T-helper 1 cell treated with Interleukin-12 subunit alpha and Interleukin-12 subunit beta and Interleukin-4 antibody, amounts not matched to agents 30 μg/mL and 1 μg/mL, for 36 hours (primary cell): Measurements from ENCODE around the gene NFIA.

ENCODE experiments used
- H3K27ac Mint-ChIP-seq: one replicate; pipeline ENCODE4 v1.8.0; 2021; ENCODE audit warnings: mild to moderate bottlenecking, mixed read lengths
- H3K27me3 Mint-ChIP-seq: one replicate; pipeline ENCODE4 v1.8.0; 2021; ENCODE audit warnings: low read depth, mixed read lengths
- H3K36me3 Mint-ChIP-seq: one replicate; pipeline ENCODE4 v1.8.0; 2021; ENCODE audit warnings: low read depth, mixed read lengths
- H3K4me1 Mint-ChIP-seq: one replicate; pipeline ENCODE4 v1.8.0; 2021; ENCODE audit warnings: low read depth, mixed read lengths
- H3K4me3 Mint-ChIP-seq: one replicate; pipeline ENCODE4 v1.8.0; 2021; ENCODE audit warnings: mild to moderate bottlenecking, moderate library complexity, mixed read lengths
- H3K9me3 Mint-ChIP-seq: one replicate; pipeline ENCODE4 v1.8.0; 2021; ENCODE audit warnings: mixed read lengths

Gene NFIA

GRCh38 chr1:61234587-61234919 is 152.2 kb downstream of the NFIA start:
- Mint-ChIP-seq H3K4me1 (no peaks in the 10 kb centered on the region), H3K9me3 (peaks cover 3% of the 10 kb centered on the region), H3K36me3 (no peaks in the 10 kb centered on the region)

DNA sequence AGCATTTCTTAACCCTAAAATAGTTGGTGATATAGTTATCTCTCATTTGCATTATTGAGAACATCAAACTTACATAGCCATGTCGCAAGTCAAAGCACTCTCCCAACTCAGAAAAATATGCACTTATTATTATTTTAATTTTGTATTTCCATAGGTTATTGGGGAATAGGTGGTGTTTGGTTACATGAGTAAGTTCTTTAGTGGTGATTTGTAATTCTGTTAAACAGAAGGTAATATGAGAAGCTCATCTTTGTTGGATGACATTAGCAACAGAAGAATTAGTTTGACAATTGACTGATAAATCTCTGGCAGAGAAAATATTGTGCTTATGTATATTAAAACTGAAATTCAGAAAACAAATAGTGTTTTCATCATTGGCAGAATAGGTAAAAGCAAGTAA is 154.8 kb downstream of the NFIA start:
- Mint-ChIP-seq H3K36me3 (no peaks in the 10 kb centered on the region), H3K4me3 (no peak overlapping the region), H3K27ac (no peak overlapping the region), H3K4me1 (no peaks in the 10 kb centered on the region), H3K27me3 (peaks cover 7% of the 10 kb centered on the region), H3K9me3 (peaks cover 3% of the 10 kb centered on the region)

More at GRCh38 chr1:61234587-61234919, 152.2 kb downstream of the NFIA start:
- no peak overlapping the region for H3K4me3 Mint-ChIP-seq
- no peak overlapping the region for H3K27ac Mint-ChIP-seq
- H3K27me3 Mint-ChIP-seq = peaks cover 11% of the 10 kb centered on the region

GRCh38 chr1:61237659-61238358 is 155.4 kb downstream of the NFIA start:
- Mint-ChIP-seq H3K27ac (no peak overlapping the region), H3K36me3 (no peaks in the 10 kb centered on the region), H3K4me1 (no peaks in the 10 kb centered on the region), H3K9me3 (peaks cover 3% of the 10 kb centered on the region), H3K4me3 (no peak overlapping the region), H3K27me3 (peaks cover 7% of the 10 kb centered on the region)

GRCh38 chr1:61238359-61238665 is 156.0 kb downstream of the NFIA start:
- peaks cover 7% of the 10 kb centered on the region for H3K27me3 Mint-ChIP-seq
- H3K9me3 Mint-ChIP-seq = peaks cover 3% of the 10 kb centered on the region
- H3K36me3 Mint-ChIP-seq = no peaks in the 10 kb centered on the region
- no peak overlapping the region for H3K4me3 Mint-ChIP-seq
- H3K27ac Mint-ChIP-seq = no peak overlapping the region
- H3K4me1 Mint-ChIP-seq = no peaks in the 10 kb centered on the region

DNA sequence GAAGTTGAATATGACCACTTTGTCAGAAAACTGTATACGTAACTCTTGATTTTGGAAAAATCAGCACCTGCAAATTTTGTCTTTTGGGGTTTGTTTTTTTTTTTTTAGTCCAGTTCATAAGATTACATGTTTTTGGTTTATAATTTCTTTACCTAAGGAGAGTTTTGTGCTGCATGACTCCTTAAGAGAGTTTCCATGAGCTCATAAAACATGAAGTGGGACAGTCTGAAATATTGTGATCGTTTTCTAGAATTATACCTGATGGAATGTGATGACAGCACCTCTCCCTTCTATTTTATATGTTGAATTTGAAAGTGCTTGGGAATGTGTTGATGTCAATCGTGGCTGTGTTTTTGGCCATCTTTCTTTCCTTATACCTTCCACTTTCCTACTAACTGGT is 158.5 kb downstream of the NFIA start:
- peaks cover 3% of the 10 kb centered on the region for H3K27me3 Mint-ChIP-seq
- no peaks in the 10 kb centered on the region for H3K36me3 Mint-ChIP-seq
- H3K4me1 Mint-ChIP-seq = no peaks in the 10 kb centered on the region
- H3K4me3 Mint-ChIP-seq = no peak overlapping the region
- H3K27ac Mint-ChIP-seq = no peak overlapping the region
- no peaks in the 10 kb centered on the region for H3K9me3 Mint-ChIP-seq

GRCh38 chr1:61241411-61241838 is 159.1 kb downstream of the NFIA start:
- H3K4me1 Mint-ChIP-seq = no peaks in the 10 kb centered on the region
- no peak overlapping the region for H3K4me3 Mint-ChIP-seq
- no peaks in the 10 kb centered on the region for H3K9me3 Mint-ChIP-seq
- H3K27ac Mint-ChIP-seq = no peak overlapping the region
- no peaks in the 10 kb centered on the region for H3K36me3 Mint-ChIP-seq
- H3K27me3 Mint-ChIP-seq = peaks cover 3% of the 10 kb centered on the region

DNA sequence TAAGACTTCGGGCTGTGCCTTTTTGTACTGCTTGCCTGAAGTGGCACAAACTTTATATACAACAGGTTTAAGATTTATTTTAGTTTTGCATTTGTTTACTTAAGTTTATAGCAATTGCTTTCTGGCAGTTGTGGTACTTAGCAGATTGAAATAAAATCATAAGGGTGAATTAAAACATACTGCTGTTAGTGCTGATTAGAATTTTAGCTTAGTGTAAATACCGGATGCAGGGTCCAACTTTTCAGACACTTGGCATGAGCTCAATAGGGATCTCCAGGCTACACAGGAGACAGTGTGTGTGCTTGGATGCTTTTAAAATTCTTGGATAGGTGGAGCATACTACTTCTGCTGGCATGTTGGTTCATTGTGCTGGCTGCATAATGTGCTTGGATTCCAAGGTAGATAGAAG is 159.6 kb downstream of the NFIA start:
- no peaks in the 10 kb centered on the region for H3K4me1 Mint-ChIP-seq
- H3K27me3 Mint-ChIP-seq = peaks cover 3% of the 10 kb centered on the region
- H3K9me3 Mint-ChIP-seq = no peaks in the 10 kb centered on the region
- no peak overlapping the region for H3K4me3 Mint-ChIP-seq
- H3K36me3 Mint-ChIP-seq = no peaks in the 10 kb centered on the region
- no peak overlapping the region for H3K27ac Mint-ChIP-seq

DNA sequence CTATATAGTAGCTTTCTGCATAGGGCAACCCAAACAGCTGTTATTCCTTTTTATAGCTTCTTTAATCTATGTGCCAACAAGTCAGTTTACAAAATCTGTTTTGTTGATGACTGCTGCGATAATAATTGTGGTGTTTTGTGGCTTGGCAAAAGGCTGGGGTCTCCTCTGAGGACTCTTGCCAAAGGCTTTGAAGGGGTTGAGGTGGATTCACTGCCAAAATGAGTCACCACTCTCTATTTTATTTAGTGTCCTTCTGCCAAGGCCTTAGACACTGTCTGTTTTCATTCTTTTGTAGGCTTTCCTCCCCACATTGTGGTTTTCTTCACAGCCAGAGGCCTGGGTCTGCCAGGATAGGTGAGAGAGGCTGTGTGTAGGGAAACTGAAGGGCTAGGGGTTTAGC is 161.8 kb downstream of the NFIA start:
- H3K9me3 Mint-ChIP-seq = no peaks in the 10 kb centered on the region
- H3K36me3 Mint-ChIP-seq = no peaks in the 10 kb centered on the region
- H3K27me3 Mint-ChIP-seq = peaks cover 3% of the 10 kb centered on the region
- H3K27ac Mint-ChIP-seq = no peak overlapping the region
- H3K4me1 Mint-ChIP-seq = no peaks in the 10 kb centered on the region
- H3K4me3 Mint-ChIP-seq = no peak overlapping the region

DNA sequence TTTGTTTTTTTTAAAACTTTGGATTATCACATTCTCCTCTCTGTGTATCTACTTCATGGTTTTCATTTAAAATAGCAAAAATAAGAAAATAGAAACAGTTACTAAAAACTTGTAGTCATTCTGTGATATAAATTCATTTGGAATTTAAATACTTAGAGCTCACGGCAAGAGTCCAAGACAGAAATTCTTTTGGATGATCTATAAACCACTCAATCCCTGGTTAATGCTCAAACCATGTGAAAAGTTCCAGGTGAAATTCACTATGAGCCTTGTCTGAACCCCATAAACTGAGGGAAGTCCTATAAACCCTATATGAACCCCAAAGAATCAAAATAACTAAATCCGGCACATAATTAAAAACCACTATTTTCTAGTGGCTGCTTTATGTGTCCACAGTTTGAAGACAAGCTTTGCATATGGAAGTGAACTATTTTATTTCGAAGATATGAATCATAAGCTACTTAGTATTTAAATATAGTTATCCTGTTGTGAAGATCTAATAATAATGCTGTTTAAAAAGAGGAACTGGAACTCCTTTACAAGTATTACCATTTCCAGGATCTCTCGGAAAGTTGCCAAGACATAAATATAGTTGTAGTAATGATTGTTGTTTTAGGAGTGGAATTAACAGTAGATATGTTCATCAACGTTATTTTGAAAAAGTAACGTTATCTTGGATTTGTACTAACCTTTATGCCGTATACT is 163.5 kb downstream of the NFIA start:
- Mint-ChIP-seq H3K27me3 (no peaks in the 10 kb centered on the region), H3K4me1 (no peaks in the 10 kb centered on the region), H3K4me3 (no peak overlapping the region), H3K9me3 (no peaks in the 10 kb centered on the region), H3K27ac (no peak overlapping the region), H3K36me3 (no peaks in the 10 kb centered on the region)

- H3K4me3 Mint-ChIP-seq = no peak overlapping the region
- no peaks in the 10 kb centered on the region for H3K4me1 Mint-ChIP-seq
- H3K27me3 Mint-ChIP-seq = no peaks in the 10 kb centered on the region
- H3K27ac Mint-ChIP-seq = no peak overlapping the region
- no peaks in the 10 kb centered on the region for H3K36me3 Mint-ChIP-seq
- no peaks in the 10 kb centered on the region for H3K9me3 Mint-ChIP-seq
These were observed 164.9 kb downstream of the NFIA start for GRCh38 chr1:61247051-61247825.

DNA sequence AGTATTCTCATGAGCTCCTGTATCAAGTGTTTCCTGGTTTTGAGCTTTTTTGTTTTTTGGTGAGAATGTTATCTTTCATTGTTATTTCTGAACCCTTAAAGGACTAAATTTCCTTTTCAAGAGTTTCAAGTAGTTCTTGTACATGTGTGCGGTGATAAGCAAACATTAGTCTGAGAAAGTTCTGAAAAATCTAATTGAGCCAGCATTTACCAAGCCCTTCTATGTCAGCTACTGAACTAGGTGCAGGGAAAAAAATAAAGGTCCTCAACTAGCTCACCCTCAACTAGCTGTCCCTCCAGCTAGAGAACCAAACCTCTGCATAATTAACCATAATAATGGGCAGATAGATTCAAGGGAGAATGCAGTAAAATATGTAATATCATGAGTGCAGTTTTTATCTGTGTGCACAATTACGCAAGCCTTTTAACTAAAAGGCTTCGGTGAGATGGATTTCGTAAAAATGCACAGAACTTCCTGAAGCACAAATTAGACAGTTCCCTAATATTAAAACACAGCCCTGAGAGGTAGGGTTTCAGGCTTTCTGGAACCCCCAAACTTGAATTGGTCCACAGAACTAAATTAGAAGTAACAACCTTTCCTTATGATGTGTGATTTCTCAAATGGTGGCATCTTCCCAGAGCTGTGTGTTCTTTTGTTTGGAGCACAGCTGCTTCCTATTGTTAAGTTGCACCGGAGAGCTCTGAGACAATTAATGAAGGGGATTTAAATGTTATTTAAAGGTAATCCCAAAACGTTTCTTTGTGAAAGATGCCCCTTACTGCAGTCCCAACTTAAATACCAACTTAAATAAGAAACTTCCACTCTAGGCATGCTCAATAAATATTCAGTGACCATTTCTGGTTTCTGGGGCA is 165.8 kb downstream of the NFIA start:
- Mint-ChIP-seq H3K4me1 (no peaks in the 10 kb centered on the region), H3K4me3 (no peak overlapping the region)

GRCh38 chr1:61250933-61251332 is 168.6 kb downstream of the NFIA start:
- Mint-ChIP-seq H3K4me1 (peaks cover 7% of the 10 kb centered on the region), H3K27me3 (peaks cover 9% of the 10 kb centered on the region), H3K27ac (no peak overlapping the region), H3K36me3 (no peaks in the 10 kb centered on the region), H3K4me3 (no peak overlapping the region), H3K9me3 (no peaks in the 10 kb centered on the region)

More for the DNA sequence above, 165.8 kb downstream of the NFIA start:
- H3K36me3 Mint-ChIP-seq = no peaks in the 10 kb centered on the region
- H3K9me3 Mint-ChIP-seq = no peaks in the 10 kb centered on the region
- H3K27ac Mint-ChIP-seq = no peak overlapping the region
- H3K27me3 Mint-ChIP-seq = peaks cover 2% of the 10 kb centered on the region

- H3K9me3 Mint-ChIP-seq = no peaks in the 10 kb centered on the region
These were observed 170.8 kb downstream of the NFIA start for GRCh38 chr1:61253059-61253735.

More at GRCh38 chr1:61253059-61253735, 170.8 kb downstream of the NFIA start:
- no peaks in the 10 kb centered on the region for H3K36me3 Mint-ChIP-seq
- no peak overlapping the region for H3K4me3 Mint-ChIP-seq
- peaks cover 9% of the 10 kb centered on the region for H3K27me3 Mint-ChIP-seq
- no peak overlapping the region for H3K27ac Mint-ChIP-seq
- peaks cover 7% of the 10 kb centered on the region for H3K4me1 Mint-ChIP-seq
